Measurements from ENCODE around the gene NUDT4.
"Not testable (repeated sequence)": the region's sequence is repeated elsewhere in the genome, so short reads cannot be mapped to it uniquely, and the experiment has no call there.

NUDT4 gene

GRCh38 chr12:93402333-93403311 is 24.9 kb downstream of the NUDT4 start:
- no peak for DNase-seq

GRCh38 chr12:93403988-93404803 is 26.5 kb downstream of the NUDT4 start:
- no peak for DNase-seq

- DNase-seq, result no peak
These were observed 27.5 kb downstream of the NUDT4 start for GRCh38 chr12:93404961-93405849.

GRCh38 chr12:93407054-93407962 is 29.6 kb downstream of the NUDT4 start:
- no peak for DNase-seq

- no peak for DNase-seq
These were observed 30.2 kb downstream of the NUDT4 start for GRCh38 chr12:93407963-93408283.

- no peak for DNase-seq
These were observed 31.1 kb downstream of the NUDT4 start for GRCh38 chr12:93408813-93409212.

- DNase-seq, result peak; percentile 38
These were observed 31.8 kb downstream of the NUDT4 start for GRCh38 chr12:93409343-93410187.

- not testable (repeated sequence) for DNase-seq
These were observed 33.3 kb downstream of the NUDT4 start for GRCh38 chr12:93411060-93411459.

GRCh38 chr12:93412396-93412795 is 34.7 kb downstream of the NUDT4 start:
- DNase-seq, result not testable (repeated sequence)

- DNase-seq, result no peak
These were observed 35.3 kb downstream of the NUDT4 start for GRCh38 chr12:93413064-93413463.

GRCh38 chr12:93415723-93416464 is 38.2 kb downstream of the NUDT4 start:
- DNase-seq, result peak; percentile 88

GRCh38 chr12:93417967-93418480 is 40.3 kb downstream of the NUDT4 start:
- DNase-seq, result no peak

GRCh38 chr12:93419388-93420034 is 41.8 kb downstream of the NUDT4 start:
- peak; percentile 58 for DNase-seq

GRCh38 chr12:93422050-93422449 is 44.3 kb downstream of the NUDT4 start:
- no peak for DNase-seq

- DNase-seq, result no peak
These were observed 48.1 kb downstream of the NUDT4 start for GRCh38 chr12:93425736-93426411.

- no peak for DNase-seq
These were observed 48.7 kb downstream of the NUDT4 start for GRCh38 chr12:93426412-93426805.

GRCh38 chr12:93427779-93428564 is 50.2 kb downstream of the NUDT4 start:
- DNase-seq, result peak; percentile 34
